Neural progenitor cell (in vitro differentiated cells): Measurements from ENCODE around the gene CD244. TPM values are rescaled to one million over a fixed set of nuclear protein-coding genes. Genes with fewer than 3 reads are reported as not detected.

Experiments
- DNase-seq: peaks from one replicate; pipeline ENCODE4 v3.0.0-alpha.2; 2016; ENCODE audit warnings: low spot score
- H2AFZ ChIP-seq: fragments of 200-600 bp; sonication (generic); replicated peaks from 2 replicates; pipeline ENCODE4 v1.6.1; 2016; ENCODE audit warnings: antibody characterized with exemption
- H3F3A ChIP-seq: fragments of 200-600 bp; sonication (generic); 2 replicates; pipeline ENCODE4 v1.6.1; 2016; ENCODE audit warnings: antibody characterized with exemption, low read depth
- H3K27ac ChIP-seq: fragments of 200-600 bp; sonication (generic); 2 replicates; pipeline ENCODE4 v1.5.1; 2016; ENCODE audit warnings: mild to moderate bottlenecking
- H3K27me3 ChIP-seq: fragments of 200-600 bp; sonication (generic); 2 replicates; pipeline ENCODE4 v1.6.1; 2016; ENCODE audit warnings: mild to moderate bottlenecking, moderate library complexity
- H3K36me3 ChIP-seq: fragments of 200-600 bp; sonication (generic); 2 replicates; pipeline ENCODE4 v1.5.1; 2016
- H3K4me1 ChIP-seq: fragments of 200-600 bp; sonication (generic); 2 replicates; pipeline ENCODE4 v1.6.1; 2016; ENCODE audit warnings: mixed run types
- H3K4me2 ChIP-seq: fragments of 200-600 bp; sonication (generic); 2 replicates; pipeline ENCODE4 v1.6.1; 2016
- H3K4me3 ChIP-seq: fragments of 200-600 bp; sonication (generic); 2 replicates; pipeline ENCODE4 v1.5.1; 2016
- H3K79me2 ChIP-seq: fragments of 200-600 bp; sonication (generic); 2 replicates; pipeline ENCODE4 v1.6.1; 2016; ENCODE audit warnings: low read depth
- H3K9ac ChIP-seq: fragments of 200-600 bp; sonication (generic); 2 replicates; pipeline ENCODE4 v1.6.1; 2016
- H3K9me3 ChIP-seq: fragments of 200-600 bp; sonication (generic); 2 replicates; pipeline ENCODE4 v1.5.1; 2016; ENCODE audit warnings: low read depth
- H4K20me1 ChIP-seq: fragments of 200-600 bp; sonication (generic); 2 replicates; pipeline ENCODE4 v1.6.1; 2016; ENCODE audit warnings: low read depth
- H3K27ac Mint-ChIP-seq: 3 replicates; pipeline ENCODE4 v1.8.0; 2021; ENCODE audit warnings: mixed read lengths
- H3K27me3 Mint-ChIP-seq: 2 replicates; pipeline ENCODE4 v1.8.0; 2022; ENCODE audit warnings: low read depth, mild to moderate bottlenecking, inconsistent platforms, moderate library complexity, mixed read lengths; ENCODE audit not compliant: insufficient read depth
- H3K36me3 Mint-ChIP-seq: 3 replicates; pipeline ENCODE4 v1.8.0; 2021; ENCODE audit warnings: mixed read lengths
- H3K4me1 Mint-ChIP-seq: 3 replicates; pipeline ENCODE4 v1.8.0; 2021; ENCODE audit warnings: mixed read lengths
- H3K4me3 Mint-ChIP-seq: 3 replicates; pipeline ENCODE4 v1.8.0; 2021; ENCODE audit warnings: mild to moderate bottlenecking, moderate library complexity, mixed read lengths
- H3K9me3 Mint-ChIP-seq: 3 replicates; pipeline ENCODE4 v1.8.0; 2020; ENCODE audit warnings: mixed read lengths
- EZH2 ChIP-seq: fragments of 200-600 bp; sonication (generic); IDR thresholded peaks from 2 replicates; pipeline ENCODE4 v1.6.1; 2017; ENCODE audit warnings: antibody characterized with exemption, mild to moderate bottlenecking, moderate library complexity
- EZH2phosphoT487 ChIP-seq: fragments of 200-600 bp; sonication (generic); IDR thresholded peaks from 2 replicates; pipeline ENCODE4 v1.6.1; 2017; ENCODE audit warnings: antibody characterized with exemption
- total RNA-seq: library from RNA; depleted of rRNA; stranded (reverse); fragments of >200 nt; gene quantifications from 2 replicates; pipeline ENCODE4 v1.2.3, GENCODE V29; 2015; ENCODE audit warnings: low replicate concordance
- TF ChIP-seq, protein P1 (sequence below): fragments of 200-600 bp; sonication (generic); IDR thresholded peaks from 2 replicates; pipeline ENCODE4 v1.5.1; 2017; ENCODE audit warnings: antibody characterized with exemption, mild to moderate bottlenecking

CD244 gene
- total RNA-seq, 1 donor from 2014 or later: not detected

DNA sequence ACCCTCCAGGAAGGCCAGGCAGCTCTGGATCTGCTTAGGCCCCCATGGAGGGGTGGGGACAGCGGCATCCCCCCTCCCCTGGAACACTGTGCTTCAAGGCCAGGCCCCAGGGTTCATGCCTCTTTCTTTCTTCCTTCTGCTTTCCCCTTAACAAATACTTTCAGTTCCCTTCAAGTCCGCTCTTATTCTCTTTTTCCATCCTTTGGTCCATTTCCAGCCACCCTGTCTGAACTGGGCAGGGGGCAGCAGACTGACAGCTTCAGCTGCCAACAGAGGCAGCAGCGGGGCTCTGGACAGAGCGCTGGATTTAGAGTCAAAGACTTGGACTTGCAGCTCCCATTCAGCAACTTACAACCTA, 1.1 kb upstream of the CD244 start:
- Histone ChIP-seq H3K4me3 (no peak overlapping the region), H3K9ac (no peak overlapping the region), H3K9me3 (no peaks in the 10 kb centered on the region), H3K27ac (no peak overlapping the region), H3K27me3 (no peaks in the 10 kb centered on the region), H3K79me2 (no peaks in the 10 kb centered on the region), H3K36me3 (no peaks in the 10 kb centered on the region), H2AFZ (no peak overlapping the region), H3F3A (no peaks in the 10 kb centered on the region), H4K20me1 (no peaks in the 10 kb centered on the region), H3K4me1 (no peaks in the 10 kb centered on the region), H3K4me2 (no peak overlapping the region)
- no peak for DNase-seq
- TF ChIP-seq EZH2: no peak
- TF ChIP-seq, protein P1, sequence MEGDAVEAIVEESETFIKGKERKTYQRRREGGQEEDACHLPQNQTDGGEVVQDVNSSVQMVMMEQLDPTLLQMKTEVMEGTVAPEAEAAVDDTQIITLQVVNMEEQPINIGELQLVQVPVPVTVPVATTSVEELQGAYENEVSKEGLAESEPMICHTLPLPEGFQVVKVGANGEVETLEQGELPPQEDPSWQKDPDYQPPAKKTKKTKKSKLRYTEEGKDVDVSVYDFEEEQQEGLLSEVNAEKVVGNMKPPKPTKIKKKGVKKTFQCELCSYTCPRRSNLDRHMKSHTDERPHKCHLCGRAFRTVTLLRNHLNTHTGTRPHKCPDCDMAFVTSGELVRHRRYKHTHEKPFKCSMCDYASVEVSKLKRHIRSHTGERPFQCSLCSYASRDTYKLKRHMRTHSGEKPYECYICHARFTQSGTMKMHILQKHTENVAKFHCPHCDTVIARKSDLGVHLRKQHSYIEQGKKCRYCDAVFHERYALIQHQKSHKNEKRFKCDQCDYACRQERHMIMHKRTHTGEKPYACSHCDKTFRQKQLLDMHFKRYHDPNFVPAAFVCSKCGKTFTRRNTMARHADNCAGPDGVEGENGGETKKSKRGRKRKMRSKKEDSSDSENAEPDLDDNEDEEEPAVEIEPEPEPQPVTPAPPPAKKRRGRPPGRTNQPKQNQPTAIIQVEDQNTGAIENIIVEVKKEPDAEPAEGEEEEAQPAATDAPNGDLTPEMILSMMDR: no peak
- TF ChIP-seq EZH2phosphoT487: no peak
- no peak overlapping the region for H3K4me3 Mint-ChIP-seq
- H3K4me1 Mint-ChIP-seq: peaks cover 5% of the 10 kb centered on the region
- peaks cover 6% of the 10 kb centered on the region for H3K27me3 Mint-ChIP-seq
- no peaks in the 10 kb centered on the region for H3K36me3 Mint-ChIP-seq
- no peaks in the 10 kb centered on the region for H3K9me3 Mint-ChIP-seq
- no peak overlapping the region for H3K27ac Mint-ChIP-seq

DNA sequence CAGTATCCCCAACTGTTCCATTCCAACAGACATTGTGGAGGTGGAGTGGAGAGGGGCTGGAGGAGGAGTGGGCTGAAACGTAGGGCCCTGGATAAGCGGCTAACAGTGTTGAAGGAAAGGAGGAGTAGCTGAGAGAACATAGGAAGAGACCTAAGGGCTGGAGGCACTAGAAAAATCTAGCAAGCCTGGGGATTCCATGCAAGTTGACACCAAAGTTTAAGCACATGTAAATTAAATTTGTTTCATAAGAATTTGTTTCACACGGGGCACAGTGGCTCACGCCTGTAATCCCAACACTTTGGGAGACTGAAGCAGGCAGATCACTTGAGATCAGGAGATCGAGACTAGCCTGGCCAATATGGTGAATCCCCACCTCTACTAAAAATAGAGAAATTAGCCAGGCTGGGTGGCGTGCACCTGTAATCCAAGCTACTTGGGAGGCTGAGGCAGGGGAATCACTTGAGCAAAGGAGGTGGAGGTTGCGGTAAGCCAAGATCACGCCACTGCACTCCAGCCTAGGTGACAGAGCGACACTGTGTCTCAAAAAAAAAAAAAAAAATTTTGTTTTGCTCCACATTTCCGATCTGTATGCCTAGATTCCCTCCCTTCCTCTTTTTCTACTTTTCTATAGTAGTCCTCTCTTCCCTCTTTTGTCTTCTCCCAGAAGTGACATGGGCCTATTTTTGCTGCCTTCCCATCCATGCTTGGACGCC, 530 bp upstream of the CD244 start:
- Mint-ChIP-seq H3K4me1 (peaks cover 5% of the 10 kb centered on the region), H3K36me3 (no peaks in the 10 kb centered on the region), H3K9me3 (no peaks in the 10 kb centered on the region), H3K4me3 (no peak overlapping the region), H3K27ac (no peak overlapping the region), H3K27me3 (peaks cover 6% of the 10 kb centered on the region)
- H3K4me2 ChIP-seq: no peak overlapping the region
- DNase-seq: no peak
- H3K9ac ChIP-seq: no peak overlapping the region
- no peaks in the 10 kb centered on the region for H4K20me1 ChIP-seq
- no peaks in the 10 kb centered on the region for H3K36me3 ChIP-seq
- H3K4me1 ChIP-seq: no peaks in the 10 kb centered on the region
- H2AFZ ChIP-seq: no peak overlapping the region
- H3K4me3 ChIP-seq: no peak overlapping the region
- no peak for TF ChIP-seq EZH2phosphoT487
- TF ChIP-seq EZH2: no peak
- TF ChIP-seq, protein P1: no peak
- H3K27ac ChIP-seq: no peak overlapping the region
- H3K9me3 ChIP-seq: no peaks in the 10 kb centered on the region
- H3K79me2 ChIP-seq: no peaks in the 10 kb centered on the region
- H3K27me3 ChIP-seq: no peaks in the 10 kb centered on the region
- no peaks in the 10 kb centered on the region for H3F3A ChIP-seq

DNA sequence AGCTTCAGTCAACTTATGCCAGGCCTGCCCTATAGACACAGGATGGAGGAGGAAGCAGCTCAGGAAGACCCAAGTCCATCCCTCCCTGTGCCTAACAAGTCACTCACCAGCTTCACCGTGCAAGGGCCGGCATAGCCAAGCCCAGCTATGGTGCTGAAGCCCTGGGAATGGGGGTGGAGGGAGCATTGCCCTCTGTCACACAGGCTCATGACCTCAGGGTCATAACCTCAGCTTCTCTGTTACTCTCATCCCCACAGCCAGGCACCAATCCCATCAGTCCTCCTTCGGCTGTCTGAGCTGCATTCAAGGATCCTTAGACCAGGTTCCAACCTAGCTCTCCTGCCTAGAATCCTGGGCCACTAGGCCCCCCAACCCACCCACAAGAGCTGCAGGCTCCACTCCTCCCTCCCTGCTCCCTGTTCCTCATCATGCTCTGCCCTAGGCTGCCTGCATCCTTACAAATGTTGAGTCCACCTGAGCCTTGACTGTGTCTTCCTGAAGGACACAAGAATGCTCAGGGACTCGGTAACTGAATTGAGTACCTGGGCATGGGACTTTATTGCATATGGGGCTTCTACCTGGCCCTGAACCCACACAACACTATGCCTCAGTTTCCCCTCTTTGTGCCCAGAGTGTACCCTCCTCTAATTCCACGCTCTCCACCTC, 1.7 kb downstream of the CD244 start:
- Mint-ChIP-seq H3K4me3 (no peak overlapping the region), H3K36me3 (no peaks in the 10 kb centered on the region), H3K27me3 (peaks cover 6% of the 10 kb centered on the region), H3K4me1 (peaks cover 1% of the 10 kb centered on the region), H3K9me3 (no peaks in the 10 kb centered on the region), H3K27ac (no peak overlapping the region)
- Histone ChIP-seq H3K27ac (no peak overlapping the region), H3K27me3 (no peaks in the 10 kb centered on the region), H3K4me2 (no peak overlapping the region), H3K4me1 (no peaks in the 10 kb centered on the region), H4K20me1 (no peaks in the 10 kb centered on the region), H3K9ac (no peak overlapping the region), H3K9me3 (no peaks in the 10 kb centered on the region), H3K4me3 (no peak overlapping the region), H2AFZ (no peak overlapping the region), H3F3A (no peaks in the 10 kb centered on the region), H3K36me3 (no peaks in the 10 kb centered on the region), H3K79me2 (no peaks in the 10 kb centered on the region)
- no peak for DNase-seq
- TF ChIP-seq EZH2 (no peak), EZH2phosphoT487 (no peak)
- TF ChIP-seq, protein P1: no peak
